Stomach (tissue), 9 donors: ENCODE results near the gene BRD2. TPM values are rescaled to one million over a fixed set of nuclear protein-coding genes. Genes with fewer than 3 reads are reported as not detected.
A peak's percentile ranks its signal among the peaks of the same experiment; 100 is the strongest.

Experiments used
- DNase-seq, 2 donors: peaks; one replicate each; pipeline versions ENCODE4 v3.0.0 to v3.0.0-alpha.2; 2013 to 2019
- H3K27ac ChIP-seq, 5 donors: fragments of 200-600 bp in 4 of 5; sonication (generic) in 4 of 5; one replicate each; pipeline ENCODE4 v1.5.1; 2013 to 2019; ENCODE audit warnings: mild to moderate bottlenecking in 1 of 5, moderate library complexity in 1 of 5
- H3K27me3 ChIP-seq, 3 donors: fragments of 200-600 bp; sonication (generic); one replicate each; pipeline ENCODE4 v1.5.1; 2017 to 2019; ENCODE audit warnings: mixed run types in 1 of 3
- H3K36me3 ChIP-seq, 4 donors: fragments of 200-600 bp; sonication (generic); 1 replicate in 3 of 4; 2 replicates in 1 of 4; pipeline ENCODE4 v1.5.1; 2016 to 2019
- H3K4me1 ChIP-seq, 4 donors: fragments of 200-600 bp; sonication (generic); one replicate each; pipeline ENCODE4 v1.5.1; 2016 to 2019
- H3K4me3 ChIP-seq, 4 donors: fragments of 200-600 bp; sonication (generic) in 3 of 4; one replicate each; pipeline ENCODE4 v1.5.1; 2016 to 2019; ENCODE audit warnings: mild to moderate bottlenecking in 1 of 4
- H3K9me3 ChIP-seq, 4 donors: fragments of 200-600 bp; sonication (generic); one replicate each; pipeline ENCODE4 v1.5.1; 2016 to 2019
- EP300 ChIP-seq: sonication (generic); formaldehyde crosslinking; IDR thresholded peaks from one replicate; pipeline ENCODE4 v1.6.1; 2017; ENCODE audit warnings: antibody characterized with exemption
- POLR2A ChIP-seq, 4 donors: fragments of 450-650 bp; IDR thresholded peaks; one replicate each; pipeline ENCODE4 v1.6.1; 2016; ENCODE audit warnings: antibody characterized with exemption in 4 of 4, control low read depth in 2 of 4, mild to moderate bottlenecking in 1 of 4, moderate library complexity in 1 of 4
- POLR2AphosphoS5 ChIP-seq, 3 donors: sonication (generic); formaldehyde crosslinking; IDR thresholded peaks; one replicate each; pipeline ENCODE4 v1.6.1; 2016; ENCODE audit warnings: antibody characterized with exemption in 3 of 3
- WGBS, 5 donors: extraction: QIAGEN DNeasy Blood & Tissue Kit in 3 of 5; methylation state at CpG; one replicate each; pipeline versions ENCODE4 v1.1.5 to v1.1.7; 2013 to 2018; 5-methylcytosine and 5-hydroxymethylcytosine counted together
- intact Hi-C: fragments of 100-400 bp; cut with DNase I; formaldehyde crosslinking; loops from one replicate; pipeline ENCODE4 v1.15.1; 2023; ENCODE audit warnings: low total_unique reads
- polyA plus RNA-seq, 3 donors: library from polyadenylated mRNA; stranded (reverse); fragments of 200-250 nt; gene quantifications; one replicate each; pipeline ENCODE4 v1.2.3, GENCODE V29; 2013
- total RNA-seq, 5 donors: library from RNA; depleted of rRNA; stranded (reverse); fragments of >200 nt; gene quantifications; one replicate each; pipeline versions ENCODE4 v1.1.0 to v1.2.3, GENCODE V29; 2014 to 2016
- TF ChIP-seq, protein P1 (sequence below), 7 experiments: fragments of 450-650 bp in 4 of 7; fragments of 200-600 bp in 3 of 7; sonication (generic) in 3 of 7; IDR thresholded peaks; one replicate each; pipeline ENCODE4 v1.5.1; 2016 to 2019; ENCODE audit warnings: antibody characterized with exemption in 7 of 7, control low read depth in 2 of 7, mild to moderate bottlenecking in 1 of 7
- donor health status: healthy with polysubstance abuse.
- donor health status: Bipolar disorder and iron deficiency.
- donor health status: healthy.

Gene BRD2
- total and polyA plus RNA-seq, 8 donors, result 70.7 to 538 (median 129) TPM

DNA sequence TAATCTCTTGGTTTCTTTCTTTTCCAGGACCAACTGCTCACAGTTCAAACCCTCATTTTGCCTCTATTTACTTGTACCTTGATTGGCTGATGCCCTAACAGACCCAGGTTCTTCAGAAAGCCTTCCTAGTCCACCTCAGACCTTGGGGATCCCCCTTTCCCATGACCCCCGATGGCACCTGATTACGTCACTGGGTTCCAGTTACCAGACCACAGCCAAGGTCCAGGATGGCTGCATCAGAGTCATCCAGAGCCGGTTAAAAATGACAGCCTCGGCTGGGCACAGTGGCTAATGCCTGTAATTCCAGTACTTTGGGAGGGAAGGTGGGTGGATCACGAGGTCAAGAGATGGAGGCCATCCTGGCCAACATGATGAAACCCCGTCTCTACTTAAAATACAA is 36.5 kb downstream of the BRD2 start:
- peaks cover 0 to 42% (median 6%) of the 10 kb centered on the region in 3 donors for H3K27me3 ChIP-seq
- no peak overlapping the region for H3K27ac ChIP-seq
- DNase-seq, result no peak
- no peaks in the 10 kb centered on the region for H3K36me3 ChIP-seq
- H3K4me3 ChIP-seq, result no peak overlapping the region
- H3K4me1 ChIP-seq, result peaks cover 0 to 8% (median 7%) of the 10 kb centered on the region in 4 donors
- 63 to 85% (median 77%) methylated on average over 6 of the region's 6 CpGs for WGBS, 5 donors
- TF ChIP-seq POLR2AphosphoS5 (IDR thresholded peaks at IDR 0.05) (no peak), POLR2A (IDR thresholded peaks at IDR 0.05) (no peak), EP300 (no peak)
- TF ChIP-seq, protein P1, sequence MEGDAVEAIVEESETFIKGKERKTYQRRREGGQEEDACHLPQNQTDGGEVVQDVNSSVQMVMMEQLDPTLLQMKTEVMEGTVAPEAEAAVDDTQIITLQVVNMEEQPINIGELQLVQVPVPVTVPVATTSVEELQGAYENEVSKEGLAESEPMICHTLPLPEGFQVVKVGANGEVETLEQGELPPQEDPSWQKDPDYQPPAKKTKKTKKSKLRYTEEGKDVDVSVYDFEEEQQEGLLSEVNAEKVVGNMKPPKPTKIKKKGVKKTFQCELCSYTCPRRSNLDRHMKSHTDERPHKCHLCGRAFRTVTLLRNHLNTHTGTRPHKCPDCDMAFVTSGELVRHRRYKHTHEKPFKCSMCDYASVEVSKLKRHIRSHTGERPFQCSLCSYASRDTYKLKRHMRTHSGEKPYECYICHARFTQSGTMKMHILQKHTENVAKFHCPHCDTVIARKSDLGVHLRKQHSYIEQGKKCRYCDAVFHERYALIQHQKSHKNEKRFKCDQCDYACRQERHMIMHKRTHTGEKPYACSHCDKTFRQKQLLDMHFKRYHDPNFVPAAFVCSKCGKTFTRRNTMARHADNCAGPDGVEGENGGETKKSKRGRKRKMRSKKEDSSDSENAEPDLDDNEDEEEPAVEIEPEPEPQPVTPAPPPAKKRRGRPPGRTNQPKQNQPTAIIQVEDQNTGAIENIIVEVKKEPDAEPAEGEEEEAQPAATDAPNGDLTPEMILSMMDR (IDR thresholded peaks at IDR 0.05), result no peak
- no peaks in the 10 kb centered on the region for H3K9me3 ChIP-seq
- intact Hi-C loops, result loop anchor here (10.0 kb wide), 2 partner anchors 140 to 240 kb away; no protein-coding TSS in a partner anchor

DNA sequence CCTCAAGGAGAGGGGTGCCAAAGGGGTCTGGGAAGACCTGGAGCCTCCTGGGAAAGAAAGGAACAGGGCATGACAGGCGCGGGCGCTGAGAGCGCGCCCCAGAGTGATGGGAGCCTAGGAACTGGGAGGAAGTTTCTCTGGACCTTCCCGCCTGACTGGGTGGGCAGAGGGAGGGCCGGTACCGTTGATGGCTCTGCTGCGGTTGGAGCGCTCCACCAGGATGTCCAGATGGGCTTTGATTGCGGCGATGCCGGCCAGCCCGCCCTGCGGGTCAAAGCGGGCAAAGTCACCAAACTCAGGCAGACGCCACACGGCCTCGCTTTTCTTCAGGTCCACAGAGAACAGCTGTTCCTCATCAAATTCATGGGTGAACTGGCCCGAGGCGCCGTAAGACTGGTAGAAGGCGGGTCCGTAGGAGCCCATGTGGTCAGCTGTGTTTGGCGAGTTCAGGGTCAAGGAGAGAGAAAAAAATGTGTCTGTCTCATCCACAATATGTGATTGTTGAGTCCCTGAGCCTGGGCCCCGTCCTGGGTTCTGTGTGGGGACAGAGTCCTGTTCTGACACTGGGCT is 39.5 kb downstream of the BRD2 start:
- no peaks in the 10 kb centered on the region for H3K9me3 ChIP-seq
- DNase-seq, result no peak
- intact Hi-C loops, result loop anchor here (10.0 kb wide), 2 partner anchors 137 to 237 kb away; no protein-coding TSS in a partner anchor
- TF ChIP-seq POLR2A (IDR thresholded peaks at IDR 0.05) (no peak), EP300 (no peak), POLR2AphosphoS5 (IDR thresholded peaks at IDR 0.05) (no peak)
- TF ChIP-seq, protein P1 (IDR thresholded peaks at IDR 0.05), result no peak
- peaks cover 0 to 9% (median 7%) of the 10 kb centered on the region in 4 donors for H3K4me1 ChIP-seq
- 85 to 93% (median 91%) methylated on average over 26 of the region's 26 CpGs for WGBS, 5 donors
- peaks cover 0 to 40% (median 6%) of the 10 kb centered on the region in 3 donors for H3K27me3 ChIP-seq
- no peak overlapping the region for H3K4me3 ChIP-seq
- H3K27ac ChIP-seq, result no peak overlapping the region
- no peaks in the 10 kb centered on the region for H3K36me3 ChIP-seq

DNA sequence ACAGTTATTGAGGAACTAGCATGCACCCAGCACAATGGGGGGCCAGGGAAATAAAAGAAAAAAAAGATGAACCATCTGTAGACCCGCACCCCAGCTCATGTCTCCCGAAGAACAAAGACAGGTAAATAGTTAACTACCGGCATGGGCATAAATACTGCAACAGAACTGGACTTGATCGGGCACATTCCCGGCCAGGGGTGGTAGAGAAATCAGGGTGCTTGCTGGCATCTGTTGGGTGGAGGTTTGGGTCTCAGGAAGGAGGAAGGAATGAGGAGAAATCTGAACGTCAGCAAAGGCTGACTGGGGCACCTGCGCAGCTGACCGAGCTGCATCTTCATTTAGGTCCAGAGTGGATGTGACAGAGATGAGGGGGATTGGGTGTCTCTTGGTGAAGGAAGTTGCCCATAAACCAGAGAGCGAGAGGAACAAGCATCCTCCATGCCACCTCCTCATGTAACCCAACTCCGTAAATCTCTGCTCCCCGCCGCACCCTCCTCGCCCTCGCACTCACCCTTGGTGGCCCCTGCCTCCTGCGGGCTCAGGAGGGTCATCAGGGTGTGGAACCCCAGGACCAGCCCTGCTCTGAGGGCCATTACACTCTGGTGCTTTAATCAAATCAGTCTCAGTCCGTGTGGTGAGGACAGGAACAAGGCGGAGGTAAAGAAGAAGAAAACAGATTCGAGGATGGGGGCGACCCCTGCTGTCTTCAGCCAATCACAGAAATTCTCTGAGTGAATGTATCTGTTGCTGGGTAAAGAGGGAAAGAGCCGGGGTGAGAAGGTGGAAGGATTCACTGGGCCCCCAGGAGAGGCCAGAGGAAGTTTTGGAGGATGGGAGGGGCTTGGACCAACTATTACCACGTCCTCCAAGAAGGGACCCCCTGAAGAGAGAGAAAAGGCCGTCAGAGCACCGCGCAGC is 40.8 kb downstream of the BRD2 start, which contains the start of gene HLA-DOA:
Gene HLA-DOA (minus strand): TSS at position 648 of the 918 bp plus-strand sequence.
- Histone ChIP-seq H3K27me3 (peaks cover 0 to 45% (median 9%) of the 10 kb centered on the region in 3 donors), H3K4me3 (peak within 1 kb of the TSS; percentile 16 to 27 (median 22)), H3K4me1 (peaks cover 0 to 9% (median 7%) of the 10 kb centered on the region in 4 donors), H3K9me3 (no peaks in the 10 kb centered on the region), H3K27ac (peak within 1 kb of the TSS in 1 of 5 donors; percentile 5), H3K36me3 (no peaks in the 10 kb centered on the region)
- TF ChIP-seq, protein P1 (IDR thresholded peaks at IDR 0.05), result no peak
- no peak for TF ChIP-seq EP300
- peak in 1 of 2 donors; percentile 72 for DNase-seq
- intact Hi-C loops, result loop anchor here (10.0 kb wide), 2 partner anchors 136 to 236 kb away; no protein-coding TSS in a partner anchor
- WGBS, 5 donors, result 16 to 34% (median 25%) methylated on average over 24 of the region's 24 CpGs

DNA sequence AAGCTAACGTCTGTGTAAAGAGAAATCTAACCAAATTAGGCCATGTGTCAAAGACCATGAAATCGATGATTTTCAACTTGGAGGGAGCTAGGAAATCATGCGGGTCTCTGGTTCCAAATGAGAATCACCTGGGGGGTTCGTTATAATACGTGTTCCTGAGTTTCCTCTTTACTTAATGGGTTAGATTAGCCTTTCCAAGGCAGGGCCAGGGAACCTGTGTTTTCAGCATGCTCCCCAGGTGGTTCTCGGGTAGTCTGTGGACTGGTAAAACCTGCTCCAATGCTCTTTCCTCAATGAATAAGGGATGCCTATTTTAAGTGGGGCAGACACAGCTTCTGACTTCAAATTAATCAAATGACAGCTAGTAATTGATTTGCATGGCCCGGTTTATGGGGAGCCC is 42.0 kb downstream of the BRD2 start:
- WGBS, 5 donors, result 71 to 83% (median 77%) methylated on average over 7 of the region's 7 CpGs
- intact Hi-C loops, result loop anchor here (5.0 kb wide), 1 partner anchor 72 kb away; no protein-coding TSS in a partner anchor

More for the DNA sequence above, 42.0 kb downstream of the BRD2 start:
- H3K27ac ChIP-seq, result no peak overlapping the region
- no peak for DNase-seq
- H3K4me1 ChIP-seq, result peaks cover 0 to 15% (median 10%) of the 10 kb centered on the region in 4 donors
- no peak overlapping the region for H3K4me3 ChIP-seq
- H3K9me3 ChIP-seq, result no peaks in the 10 kb centered on the region
- TF ChIP-seq POLR2A (IDR thresholded peaks at IDR 0.05) (no peak), POLR2AphosphoS5 (IDR thresholded peaks at IDR 0.05) (no peak), EP300 (no peak)
- TF ChIP-seq, protein P1 (IDR thresholded peaks at IDR 0.05), result no peak
- H3K27me3 ChIP-seq, result peaks cover 0 to 43% (median 9%) of the 10 kb centered on the region in 3 donors
- H3K36me3 ChIP-seq, result no peaks in the 10 kb centered on the region
